Measurements from ENCODE around the gene TTC33.

The TTC33 gene

GRCh38 chr5:40587376-40587775, 168.4 kb downstream of the TTC33 start:
- Histone ChIP-seq H3K27ac (ENCODE audit: low read length) (no peak overlapping the region), H3K9ac (ENCODE audit: low read length) (no peak overlapping the region), H3K9me3 (ENCODE audit: control insufficient read depth, low read depth, low read length) (no peaks in the 10 kb centered on the region), H3K4me1 (ENCODE audit: control insufficient read depth, low read depth, low read length) (no peaks in the 10 kb centered on the region), H3K27me3 (ENCODE audit: control insufficient read depth, insufficient read depth, low read length) (no peaks in the 10 kb centered on the region), H3K36me3 (ENCODE audit: control insufficient read depth, low read depth, low read length) (no peaks in the 10 kb centered on the region), H3K4me3 (ENCODE audit: low read length) (no peak overlapping the region)

- Histone ChIP-seq H3K9ac (ENCODE audit: low read length) (no peak overlapping the region), H3K36me3 (ENCODE audit: control insufficient read depth, low read depth, low read length) (no peaks in the 10 kb centered on the region), H3K27me3 (ENCODE audit: control insufficient read depth, insufficient read depth, low read length) (no peaks in the 10 kb centered on the region), H3K4me1 (ENCODE audit: control insufficient read depth, low read depth, low read length) (no peaks in the 10 kb centered on the region), H3K9me3 (ENCODE audit: control insufficient read depth, low read depth, low read length) (no peaks in the 10 kb centered on the region), H3K4me3 (ENCODE audit: low read length) (no peak overlapping the region), H3K27ac (ENCODE audit: low read length) (no peak overlapping the region)
These were observed 170.1 kb downstream of the TTC33 start for GRCh38 chr5:40585537-40586267.

GRCh38 chr5:40584054-40584453, 171.7 kb downstream of the TTC33 start:
- no peak overlapping the region for H3K4me3 ChIP-seq (ENCODE audit: low read length)
- no peak overlapping the region for H3K9ac ChIP-seq (ENCODE audit: low read length)
- H3K27me3 ChIP-seq (ENCODE audit: control insufficient read depth, insufficient read depth, low read length): no peaks in the 10 kb centered on the region
- no peaks in the 10 kb centered on the region for H3K9me3 ChIP-seq (ENCODE audit: control insufficient read depth, low read depth, low read length)
- H3K4me1 ChIP-seq (ENCODE audit: control insufficient read depth, low read depth, low read length): no peaks in the 10 kb centered on the region
- H3K27ac ChIP-seq (ENCODE audit: low read length): no peak overlapping the region
- no peaks in the 10 kb centered on the region for H3K36me3 ChIP-seq (ENCODE audit: control insufficient read depth, low read depth, low read length)

GRCh38 chr5:40578501-40579451, 177.0 kb downstream of the TTC33 start:
- Histone ChIP-seq H3K36me3 (ENCODE audit: control insufficient read depth, low read depth, low read length) (no peaks in the 10 kb centered on the region), H3K9ac (ENCODE audit: low read length) (no peak overlapping the region), H3K9me3 (ENCODE audit: control insufficient read depth, low read depth, low read length) (no peaks in the 10 kb centered on the region), H3K4me1 (ENCODE audit: control insufficient read depth, low read depth, low read length) (no peaks in the 10 kb centered on the region), H3K4me3 (ENCODE audit: low read length) (no peak overlapping the region), H3K27me3 (ENCODE audit: control insufficient read depth, insufficient read depth, low read length) (no peaks in the 10 kb centered on the region), H3K27ac (ENCODE audit: low read length) (no peak overlapping the region)

GRCh38 chr5:40577718-40578117, 178.0 kb downstream of the TTC33 start:
- H3K4me1 ChIP-seq (ENCODE audit: control insufficient read depth, low read depth, low read length): no peaks in the 10 kb centered on the region
- H3K9me3 ChIP-seq (ENCODE audit: control insufficient read depth, low read depth, low read length): no peaks in the 10 kb centered on the region
- no peaks in the 10 kb centered on the region for H3K36me3 ChIP-seq (ENCODE audit: control insufficient read depth, low read depth, low read length)
- H3K9ac ChIP-seq (ENCODE audit: low read length): no peak overlapping the region
- no peak overlapping the region for H3K27ac ChIP-seq (ENCODE audit: low read length)
- H3K4me3 ChIP-seq (ENCODE audit: low read length): no peak overlapping the region
- no peaks in the 10 kb centered on the region for H3K27me3 ChIP-seq (ENCODE audit: control insufficient read depth, insufficient read depth, low read length)

- H3K4me3 ChIP-seq (ENCODE audit: low read length): no peak overlapping the region
- no peaks in the 10 kb centered on the region for H3K27me3 ChIP-seq (ENCODE audit: control insufficient read depth, insufficient read depth, low read length)
- no peak overlapping the region for H3K27ac ChIP-seq (ENCODE audit: low read length)
- no peaks in the 10 kb centered on the region for H3K36me3 ChIP-seq (ENCODE audit: control insufficient read depth, low read depth, low read length)
- H3K4me1 ChIP-seq (ENCODE audit: control insufficient read depth, low read depth, low read length): no peaks in the 10 kb centered on the region
- no peaks in the 10 kb centered on the region for H3K9me3 ChIP-seq (ENCODE audit: control insufficient read depth, low read depth, low read length)
- no peak overlapping the region for H3K9ac ChIP-seq (ENCODE audit: low read length)
These were observed 179.8 kb downstream of the TTC33 start for GRCh38 chr5:40575921-40576320.

GRCh38 chr5:40575411-40575810, 180.3 kb downstream of the TTC33 start:
- no peak overlapping the region for H3K4me3 ChIP-seq (ENCODE audit: low read length)
- H3K4me1 ChIP-seq (ENCODE audit: control insufficient read depth, low read depth, low read length): no peaks in the 10 kb centered on the region

GRCh38 chr5:40572937-40573336, 182.8 kb downstream of the TTC33 start:
- H3K9me3 ChIP-seq (ENCODE audit: control insufficient read depth, low read depth, low read length): no peaks in the 10 kb centered on the region
- no peaks in the 10 kb centered on the region for H3K4me1 ChIP-seq (ENCODE audit: control insufficient read depth, low read depth, low read length)
- no peak overlapping the region for H3K9ac ChIP-seq (ENCODE audit: low read length)
- no peak overlapping the region for H3K27ac ChIP-seq (ENCODE audit: low read length)
- no peaks in the 10 kb centered on the region for H3K36me3 ChIP-seq (ENCODE audit: control insufficient read depth, low read depth, low read length)
- H3K4me3 ChIP-seq (ENCODE audit: low read length): no peak overlapping the region
- no peaks in the 10 kb centered on the region for H3K27me3 ChIP-seq (ENCODE audit: control insufficient read depth, insufficient read depth, low read length)

More at GRCh38 chr5:40575411-40575810, 180.3 kb downstream of the TTC33 start:
- H3K9me3 ChIP-seq (ENCODE audit: control insufficient read depth, low read depth, low read length): no peaks in the 10 kb centered on the region
- no peak overlapping the region for H3K27ac ChIP-seq (ENCODE audit: low read length)
- no peaks in the 10 kb centered on the region for H3K27me3 ChIP-seq (ENCODE audit: control insufficient read depth, insufficient read depth, low read length)
- no peaks in the 10 kb centered on the region for H3K36me3 ChIP-seq (ENCODE audit: control insufficient read depth, low read depth, low read length)
- H3K9ac ChIP-seq (ENCODE audit: low read length): no peak overlapping the region

- H3K36me3 ChIP-seq (ENCODE audit: control insufficient read depth, low read depth, low read length): no peaks in the 10 kb centered on the region
- H3K9me3 ChIP-seq (ENCODE audit: control insufficient read depth, low read depth, low read length): no peaks in the 10 kb centered on the region
- H3K9ac ChIP-seq (ENCODE audit: low read length): no peak overlapping the region
- no peak overlapping the region for H3K4me3 ChIP-seq (ENCODE audit: low read length)
- no peak overlapping the region for H3K27ac ChIP-seq (ENCODE audit: low read length)
- no peaks in the 10 kb centered on the region for H3K4me1 ChIP-seq (ENCODE audit: control insufficient read depth, low read depth, low read length)
- no peaks in the 10 kb centered on the region for H3K27me3 ChIP-seq (ENCODE audit: control insufficient read depth, insufficient read depth, low read length)
These were observed 183.4 kb downstream of the TTC33 start for GRCh38 chr5:40572391-40572790.

- Histone ChIP-seq H3K4me3 (ENCODE audit: low read length) (no peak overlapping the region), H3K9me3 (ENCODE audit: control insufficient read depth, low read depth, low read length) (no peaks in the 10 kb centered on the region), H3K27me3 (ENCODE audit: control insufficient read depth, insufficient read depth, low read length) (no peaks in the 10 kb centered on the region), H3K27ac (ENCODE audit: low read length) (no peak overlapping the region), H3K4me1 (ENCODE audit: control insufficient read depth, low read depth, low read length) (no peaks in the 10 kb centered on the region), H3K9ac (ENCODE audit: low read length) (no peak overlapping the region), H3K36me3 (ENCODE audit: control insufficient read depth, low read depth, low read length) (no peaks in the 10 kb centered on the region)
These were observed 184.0 kb downstream of the TTC33 start for GRCh38 chr5:40571729-40572128.

- no peak overlapping the region for H3K4me3 ChIP-seq (ENCODE audit: low read length)
- no peaks in the 10 kb centered on the region for H3K4me1 ChIP-seq (ENCODE audit: control insufficient read depth, low read depth, low read length)
- H3K27me3 ChIP-seq (ENCODE audit: control insufficient read depth, insufficient read depth, low read length): no peaks in the 10 kb centered on the region
- no peaks in the 10 kb centered on the region for H3K9me3 ChIP-seq (ENCODE audit: control insufficient read depth, low read depth, low read length)
- H3K9ac ChIP-seq (ENCODE audit: low read length): no peak overlapping the region
- no peak overlapping the region for H3K27ac ChIP-seq (ENCODE audit: low read length)
- H3K36me3 ChIP-seq (ENCODE audit: control insufficient read depth, low read depth, low read length): no peaks in the 10 kb centered on the region
These were observed 185.2 kb downstream of the TTC33 start for GRCh38 chr5:40570408-40571129.
